IPS-11a (cell line): ENCODE data around the gene PAX4.

Experiments
- H3K4me3 ChIP-seq: one replicate; pipeline ENCODE4 v1.5.1; 2013; ENCODE audit warnings: low read depth, low read length, control low read depth

PAX4 gene

GRCh38 chr7:127629268-127629854 is 11.4 kb upstream of the PAX4 start:
- no peak overlapping the region for H3K4me3 ChIP-seq

- H3K4me3 ChIP-seq: no peak overlapping the region
These were observed 10.5 kb upstream of the PAX4 start for GRCh38 chr7:127628445-127628844.

- no peak overlapping the region for H3K4me3 ChIP-seq
These were observed 7.4 kb upstream of the PAX4 start for GRCh38 chr7:127625331-127625730.

- H3K4me3 ChIP-seq: peak overlapping the region; percentile 71
These were observed 2.7 kb upstream of the PAX4 start for GRCh38 chr7:127620406-127621233.

- H3K4me3 ChIP-seq: peak overlapping the region; percentile 71
These were observed 1.9 kb upstream of the PAX4 start for GRCh38 chr7:127619681-127620405.

- no peak overlapping the region for H3K4me3 ChIP-seq
These were observed 833 bp upstream of the PAX4 start for GRCh38 chr7:127618775-127619174.

- H3K4me3 ChIP-seq: no peak overlapping the region
These were observed 1.2 kb downstream of the PAX4 start for GRCh38 chr7:127616724-127617123.

- H3K4me3 ChIP-seq: no peak overlapping the region
These were observed 5.7 kb downstream of the PAX4 start for GRCh38 chr7:127612263-127612662.

- H3K4me3 ChIP-seq: no peak overlapping the region
These were observed 8.6 kb downstream of the PAX4 start for GRCh38 chr7:127609297-127609696.

- H3K4me3 ChIP-seq: no peak overlapping the region
These were observed 9.5 kb downstream of the PAX4 start for GRCh38 chr7:127608446-127608845.

GRCh38 chr7:127600885-127601284 is 17.1 kb downstream of the PAX4 start:
- no peak overlapping the region for H3K4me3 ChIP-seq

GRCh38 chr7:127598318-127598717 is 19.6 kb downstream of the PAX4 start:
- no peak overlapping the region for H3K4me3 ChIP-seq

GRCh38 chr7:127595737-127596136 is 22.2 kb downstream of the PAX4 start:
- H3K4me3 ChIP-seq: no peak overlapping the region

- H3K4me3 ChIP-seq: no peak overlapping the region
These were observed 23.5 kb downstream of the PAX4 start for GRCh38 chr7:127594490-127594889.

GRCh38 chr7:127592550-127592949 is 25.4 kb downstream of the PAX4 start:
- H3K4me3 ChIP-seq: no peak overlapping the region

GRCh38 chr7:127591591-127591990 is 26.4 kb downstream of the PAX4 start:
- no peak overlapping the region for H3K4me3 ChIP-seq

GRCh38 chr7:127591189-127591588 is 26.8 kb downstream of the PAX4 start:
- H3K4me3 ChIP-seq: no peak overlapping the region

- H3K4me3 ChIP-seq: no peak overlapping the region
These were observed 28.0 kb downstream of the PAX4 start for GRCh38 chr7:127589896-127590295.

GRCh38 chr7:127588697-127589482 is 29.1 kb downstream of the PAX4 start:
- H3K4me3 ChIP-seq: peak overlapping the region; percentile 67

GRCh38 chr7:127588019-127588696 is 29.8 kb downstream of the PAX4 start, which contains the start of gene ARF5:
TSS of gene ARF5 (plus strand) at chr7:127588411. CDS start at chr7:127588499, 88 bp downstream.
- H3K4me3 ChIP-seq: peak within 1 kb of the TSS; percentile 67
